Neural cell (in vitro differentiated cells): ENCODE measurements around the gene OR1F1.

Source experiments
- EP300 ChIP-seq: fragments of 450-650 bp; conservative IDR thresholded peaks from 2 replicates; pipeline ENCODE4 v1.6.1; 2014; ENCODE audit warnings: antibody characterized with exemption, mild to moderate bottlenecking, moderate library complexity; ENCODE audit not compliant: poor library complexity, severe bottlenecking
- EZH2 ChIP-seq: fragments of 200-600, 300-800 bp; shearing (Covaris generic), sonication (generic); IDR thresholded peaks from 2 replicates; pipeline ENCODE4 v1.6.1; 2014; ENCODE audit warnings: antibody characterized with exemption, low read length, borderline replicate concordance, mild to moderate bottlenecking; ENCODE audit not compliant: insufficient read depth, poor library complexity, severe bottlenecking
- MXI1 ChIP-seq: fragments of 450-650 bp; conservative IDR thresholded peaks from 2 replicates; pipeline ENCODE4 v1.6.1; 2014; ENCODE audit warnings: antibody characterized with exemption, mild to moderate bottlenecking; ENCODE audit not compliant: poor library complexity, severe bottlenecking
- POLR2AphosphoS5 ChIP-seq: IDR thresholded peaks from 2 replicates; pipeline ENCODE4 v1.6.1; 2012
- RAD21 ChIP-seq: fragments of 450-650 bp; conservative IDR thresholded peaks from 2 replicates; pipeline ENCODE4 v1.6.1; 2014; ENCODE audit warnings: antibody characterized with exemption, mild to moderate bottlenecking, moderate library complexity
- TF ChIP-seq, protein P1 (sequence below): fragments of 450-650 bp; IDR thresholded peaks from 2 replicates; pipeline ENCODE4 v1.5.1; 2014; ENCODE audit warnings: antibody characterized with exemption, mild to moderate bottlenecking, moderate library complexity; ENCODE audit not compliant: poor library complexity, severe bottlenecking
- TF ChIP-seq, protein P2 (sequence below): IDR thresholded peaks from 2 replicates; pipeline ENCODE4 v1.6.1; 2012; ENCODE audit warnings: borderline replicate concordance

DNA sequence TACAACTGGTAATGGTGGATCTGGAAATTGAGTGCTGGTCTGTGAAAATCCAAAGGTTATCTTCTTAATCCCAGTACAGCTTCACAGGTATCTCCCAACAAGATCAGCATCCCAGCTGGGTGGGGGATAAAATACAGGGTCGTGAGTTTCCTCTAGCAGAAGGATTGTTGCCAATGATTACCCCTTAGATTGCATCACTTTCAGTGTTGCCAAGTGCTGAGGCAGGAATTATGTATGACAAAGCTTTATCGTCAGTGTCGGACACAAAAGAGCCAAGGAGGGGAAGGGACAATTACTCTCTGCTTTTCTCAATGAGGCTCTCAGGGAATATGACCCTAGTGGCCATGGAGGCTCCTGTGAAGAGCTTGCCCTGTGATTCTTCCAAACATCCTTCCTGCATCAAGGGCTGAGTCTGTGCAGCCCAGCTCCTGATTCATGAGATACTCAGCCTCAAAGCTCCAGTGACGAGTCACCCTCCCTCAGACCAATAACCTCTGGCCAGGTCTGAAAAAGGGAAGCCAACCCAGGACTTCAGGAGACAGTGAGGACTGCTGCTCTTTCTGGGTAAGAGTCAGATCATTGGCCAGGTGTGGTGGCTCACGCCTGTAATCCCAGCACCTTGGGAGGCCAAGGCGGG lies 15.0 kb downstream of the OR1F1 start:
- TF ChIP-seq EP300 (no peak), EZH2 (no peak), POLR2AphosphoS5 (no peak), RAD21 (no peak), MXI1 (no peak)
- TF ChIP-seq, protein P1, sequence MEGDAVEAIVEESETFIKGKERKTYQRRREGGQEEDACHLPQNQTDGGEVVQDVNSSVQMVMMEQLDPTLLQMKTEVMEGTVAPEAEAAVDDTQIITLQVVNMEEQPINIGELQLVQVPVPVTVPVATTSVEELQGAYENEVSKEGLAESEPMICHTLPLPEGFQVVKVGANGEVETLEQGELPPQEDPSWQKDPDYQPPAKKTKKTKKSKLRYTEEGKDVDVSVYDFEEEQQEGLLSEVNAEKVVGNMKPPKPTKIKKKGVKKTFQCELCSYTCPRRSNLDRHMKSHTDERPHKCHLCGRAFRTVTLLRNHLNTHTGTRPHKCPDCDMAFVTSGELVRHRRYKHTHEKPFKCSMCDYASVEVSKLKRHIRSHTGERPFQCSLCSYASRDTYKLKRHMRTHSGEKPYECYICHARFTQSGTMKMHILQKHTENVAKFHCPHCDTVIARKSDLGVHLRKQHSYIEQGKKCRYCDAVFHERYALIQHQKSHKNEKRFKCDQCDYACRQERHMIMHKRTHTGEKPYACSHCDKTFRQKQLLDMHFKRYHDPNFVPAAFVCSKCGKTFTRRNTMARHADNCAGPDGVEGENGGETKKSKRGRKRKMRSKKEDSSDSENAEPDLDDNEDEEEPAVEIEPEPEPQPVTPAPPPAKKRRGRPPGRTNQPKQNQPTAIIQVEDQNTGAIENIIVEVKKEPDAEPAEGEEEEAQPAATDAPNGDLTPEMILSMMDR = no peak
- TF ChIP-seq, protein P2, sequence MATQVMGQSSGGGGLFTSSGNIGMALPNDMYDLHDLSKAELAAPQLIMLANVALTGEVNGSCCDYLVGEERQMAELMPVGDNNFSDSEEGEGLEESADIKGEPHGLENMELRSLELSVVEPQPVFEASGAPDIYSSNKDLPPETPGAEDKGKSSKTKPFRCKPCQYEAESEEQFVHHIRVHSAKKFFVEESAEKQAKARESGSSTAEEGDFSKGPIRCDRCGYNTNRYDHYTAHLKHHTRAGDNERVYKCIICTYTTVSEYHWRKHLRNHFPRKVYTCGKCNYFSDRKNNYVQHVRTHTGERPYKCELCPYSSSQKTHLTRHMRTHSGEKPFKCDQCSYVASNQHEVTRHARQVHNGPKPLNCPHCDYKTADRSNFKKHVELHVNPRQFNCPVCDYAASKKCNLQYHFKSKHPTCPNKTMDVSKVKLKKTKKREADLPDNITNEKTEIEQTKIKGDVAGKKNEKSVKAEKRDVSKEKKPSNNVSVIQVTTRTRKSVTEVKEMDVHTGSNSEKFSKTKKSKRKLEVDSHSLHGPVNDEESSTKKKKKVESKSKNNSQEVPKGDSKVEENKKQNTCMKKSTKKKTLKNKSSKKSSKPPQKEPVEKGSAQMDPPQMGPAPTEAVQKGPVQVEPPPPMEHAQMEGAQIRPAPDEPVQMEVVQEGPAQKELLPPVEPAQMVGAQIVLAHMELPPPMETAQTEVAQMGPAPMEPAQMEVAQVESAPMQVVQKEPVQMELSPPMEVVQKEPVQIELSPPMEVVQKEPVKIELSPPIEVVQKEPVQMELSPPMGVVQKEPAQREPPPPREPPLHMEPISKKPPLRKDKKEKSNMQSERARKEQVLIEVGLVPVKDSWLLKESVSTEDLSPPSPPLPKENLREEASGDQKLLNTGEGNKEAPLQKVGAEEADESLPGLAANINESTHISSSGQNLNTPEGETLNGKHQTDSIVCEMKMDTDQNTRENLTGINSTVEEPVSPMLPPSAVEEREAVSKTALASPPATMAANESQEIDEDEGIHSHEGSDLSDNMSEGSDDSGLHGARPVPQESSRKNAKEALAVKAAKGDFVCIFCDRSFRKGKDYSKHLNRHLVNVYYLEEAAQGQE = no peak
